T-cell (primary cell): ENCODE data around the gene SNPH. TPM values are rescaled to one million over a fixed set of nuclear protein-coding genes. Genes with fewer than 3 reads are reported as not detected.

Experiments used
- ATAC-seq, 4 experiments: fragments of 200-7000 bp in 3 of 4; fragments of 150-1000 bp in 1 of 4; cut with Tn5 transposase; replicated peaks in 1 of 4; 1 replicate in 3 of 4; 2 replicates in 1 of 4; pipeline ENCODE4 v1.10.0; 2021; ENCODE audit warnings: moderate library complexity in 3 of 4, mild to moderate bottlenecking in 2 of 4, moderate number of reproducible peaks in 1 of 4
- CTCF ChIA-PET, 2 donors: fragments of 300-600 bp; sonication (Branson Sonifier 250); formaldehyde crosslinking; loops; one replicate each; lab custom pipeline; 2022; ENCODE audit warnings: antibody characterized with exemption in 2 of 2; lab: Charles Lee
- POLR2A ChIA-PET, 2 donors: fragments of 300-600 bp; sonication (Branson Sonifier 250); formaldehyde crosslinking; loops; one replicate each; lab custom pipeline; 2022; ENCODE audit warnings: antibody characterized with exemption in 2 of 2; lab: Charles Lee
- DNase-seq, 35 experiments: peaks; one replicate each; pipeline versions ENCODE4 v3.0.0 to v3.0.0-alpha.2; 2013 to 2023
- H3K27ac ChIP-seq: one replicate; pipeline ENCODE4 v1.5.1; 2013; ENCODE audit warnings: low read length
- H3K27me3 ChIP-seq, 2 experiments: replicated peaks in 1 of 2; 1 replicate in 1 of 2; 2 replicates in 1 of 2; pipeline versions ENCODE4 v1.6.1 to v1.7.0; 2013; ENCODE audit warnings: low read length in 1 of 2, mixed read lengths in 1 of 2; ENCODE audit not compliant: control insufficient read depth in 2 of 2, insufficient read depth in 2 of 2; ENCODE audit errors: extremely low read depth in 1 of 2
- H3K36me3 ChIP-seq, 2 donors: 1 replicate in 1 of 2; 2 replicates in 1 of 2; pipeline versions ENCODE4 v1.6.1 to v1.7.0; 2013; ENCODE audit warnings: low read length in 1 of 2; ENCODE audit not compliant: control insufficient read depth in 2 of 2, insufficient read depth in 1 of 2; ENCODE audit errors: extremely low read depth in 1 of 2
- H3K4me1 ChIP-seq, 2 experiments: 1 replicate in 1 of 2; 2 replicates in 1 of 2; pipeline versions ENCODE4 v1.6.1 to v1.7.0; 2013; ENCODE audit warnings: low read length in 2 of 2, mixed read lengths in 1 of 2; ENCODE audit not compliant: insufficient read depth in 2 of 2, control insufficient read depth in 1 of 2; ENCODE audit errors: extremely low read depth in 1 of 2
- H3K4me3 ChIP-seq, 2 donors: 1 replicate in 1 of 2; 2 replicates in 1 of 2; pipeline versions ENCODE4 v1.5.1 to v1.7.0; 2013; ENCODE audit warnings: mild to moderate bottlenecking in 2 of 2, low read length in 1 of 2, moderate library complexity in 1 of 2; ENCODE audit not compliant: control insufficient read depth in 1 of 2; ENCODE audit errors: extremely low read depth in 1 of 2
- H3K9me3 ChIP-seq: 2 replicates; pipeline ENCODE4 v1.7.0; 2013
- H3K27ac Mint-ChIP-seq, 2 donors: one replicate each; pipeline ENCODE4 v1.8.0; 2020 to 2021; ENCODE audit warnings: mild to moderate bottlenecking in 2 of 2, mixed read lengths in 2 of 2
- H3K27me3 Mint-ChIP-seq, 2 donors: one replicate each; pipeline ENCODE4 v1.8.0; 2021 to 2022; ENCODE audit warnings: mixed read lengths in 2 of 2
- H3K36me3 Mint-ChIP-seq: one replicate; pipeline ENCODE4 v1.8.0; 2021; ENCODE audit warnings: mixed read lengths
- H3K4me1 Mint-ChIP-seq, 3 donors: one replicate each; pipeline ENCODE4 v1.8.0; 2020 to 2022; ENCODE audit warnings: mixed read lengths in 3 of 3, mild to moderate bottlenecking in 1 of 3
- H3K4me3 Mint-ChIP-seq, 3 donors: one replicate each; pipeline ENCODE4 v1.8.0; 2020 to 2022; ENCODE audit warnings: mild to moderate bottlenecking in 3 of 3, mixed read lengths in 3 of 3, moderate library complexity in 3 of 3
- H3K9me3 Mint-ChIP-seq, 3 donors: one replicate each; pipeline ENCODE4 v1.8.0; 2020 to 2022; ENCODE audit warnings: mixed read lengths in 3 of 3
- WGBS: methylation state at CpG from one replicate; pipeline ENCODE4 v1.1.5; 2013; ENCODE audit warnings: missing lambda C conversion rate; ENCODE audit not compliant: insufficient coverage; 5-methylcytosine and 5-hydroxymethylcytosine counted together
- total RNA-seq, 35 experiments: library from RNA in 6 of 35; stranded (reverse) in 6 of 35; fragments of 120-200 nt in 1 of 35; gene quantifications; one replicate each; pipeline versions ENCODE4 v1.2.1 to v1.2.4 and lab custom pipeline; 2013 to 2026

Gene SNPH
- total RNA-seq, 5 donors from 2014 or later (not counting 1 experiment from before 2014, with no cell fraction given), result 12.9 to 29.8 (median 23.4) TPM

- no peak overlapping the region for H3K27ac ChIP-seq
- CTCF ChIA-PET, result no interaction called here
- DNase-seq, result no peak
These were observed 70.0 kb downstream of the SNPH start for GRCh38 chr20:1335961-1336698.

GRCh38 chr20:1336699-1337367, 70.7 kb downstream of the SNPH start:
- peak overlapping the region; percentile 37 to 82 for H3K27ac Mint-ChIP-seq
- peak overlapping the region in 2 of 3 donors; percentile 37 to 60 for H3K4me3 Mint-ChIP-seq
- peaks cover 4% of the 10 kb centered on the region for H3K36me3 Mint-ChIP-seq
- peaks cover 0 to 14% of the 10 kb centered on the region in 2 experiments for H3K4me1 ChIP-seq
- ChIA-PET CTCF (no interaction called here), POLR2A (no interaction called here)
- ATAC-seq (peak; percentile 50 to 83 (median 74)), DNase-seq (peak in 11 of 35 experiments; percentile 9 to 33 (median 21))
- no peak overlapping the region for H3K27ac ChIP-seq
- no peaks in the 10 kb centered on the region for H3K27me3 ChIP-seq
- no peak overlapping the region for H3K4me3 ChIP-seq
- no peaks in the 10 kb centered on the region for H3K27me3 Mint-ChIP-seq
- H3K9me3 ChIP-seq, result no peaks in the 10 kb centered on the region
- no peaks in the 10 kb centered on the region for H3K9me3 Mint-ChIP-seq
- H3K4me1 Mint-ChIP-seq, result peaks cover 25 to 33% (median 26%) of the 10 kb centered on the region in 3 donors
- peaks cover 6 to 13% of the 10 kb centered on the region in 2 donors for H3K36me3 ChIP-seq
- WGBS, result 73% methylated on average over 12 of the region's 14 CpGs

More at GRCh38 chr20:1335961-1336698, 70.0 kb downstream of the SNPH start:
- H3K9me3 Mint-ChIP-seq, result no peaks in the 10 kb centered on the region
- 95% methylated on average over 2 of the region's 6 CpGs for WGBS
- no peak for ATAC-seq
- H3K4me1 Mint-ChIP-seq, result peaks cover 29 to 40% (median 30%) of the 10 kb centered on the region in 3 donors
- peak overlapping the region; percentile 37 to 82 for H3K27ac Mint-ChIP-seq
- Histone ChIP-seq H3K4me1 (peaks cover 0 to 14% of the 10 kb centered on the region in 2 experiments), H3K4me3 (no peak overlapping the region), H3K27me3 (no peaks in the 10 kb centered on the region), H3K36me3 (peaks cover 6 to 13% of the 10 kb centered on the region in 2 donors), H3K9me3 (no peaks in the 10 kb centered on the region)
- peak overlapping the region in 1 of 3 donors; percentile 60 for H3K4me3 Mint-ChIP-seq
- no peaks in the 10 kb centered on the region for H3K27me3 Mint-ChIP-seq
- H3K36me3 Mint-ChIP-seq, result peaks cover 8% of the 10 kb centered on the region
- POLR2A ChIA-PET, result interaction anchor here in 1 of 2 donors (0.6 kb wide), 1 partner anchor 57 kb away, joined by 3 read pairs; no protein-coding TSS in a partner anchor

- ChIA-PET CTCF (interaction anchor here in 1 of 2 donors (0.6 kb wide), 1 partner anchor 49 kb away, joined by 6 read pairs; no protein-coding TSS in a partner anchor), POLR2A (no interaction called here)
- no peak overlapping the region for H3K4me3 ChIP-seq
- H3K27ac ChIP-seq, result no peak overlapping the region
- Mint-ChIP-seq H3K27ac (no peak overlapping the region), H3K36me3 (no peaks in the 10 kb centered on the region), H3K9me3 (no peaks in the 10 kb centered on the region), H3K27me3 (no peaks in the 10 kb centered on the region), H3K4me3 (no peak overlapping the region), H3K4me1 (peaks cover 24 to 28% (median 26%) of the 10 kb centered on the region in 3 donors)
- no peak for ATAC-seq
- DNase-seq, result no peak
- H3K9me3 ChIP-seq, result no peaks in the 10 kb centered on the region
- no CpG with 5 or more reads among the region's 5 CpGs for WGBS
- peaks cover 6 to 13% of the 10 kb centered on the region in 2 donors for H3K36me3 ChIP-seq
- peaks cover 0 to 14% of the 10 kb centered on the region in 2 experiments for H3K4me1 ChIP-seq
- no peaks in the 10 kb centered on the region for H3K27me3 ChIP-seq
These were observed 71.3 kb downstream of the SNPH start for GRCh38 chr20:1337441-1337840.

GRCh38 chr20:1338096-1338495, 72.0 kb downstream of the SNPH start:
- POLR2A ChIA-PET, result no interaction called here
- CTCF ChIA-PET, result no interaction called here
- H3K27ac Mint-ChIP-seq, result no peak overlapping the region

GRCh38 chr20:1338801-1339200, 72.7 kb downstream of the SNPH start:
- Mint-ChIP-seq H3K4me1 (peaks cover 19 to 26% (median 22%) of the 10 kb centered on the region in 3 donors), H3K9me3 (no peaks in the 10 kb centered on the region), H3K27me3 (no peaks in the 10 kb centered on the region), H3K27ac (no peak overlapping the region), H3K4me3 (no peak overlapping the region), H3K36me3 (no peaks in the 10 kb centered on the region)
- Histone ChIP-seq H3K27ac (no peak overlapping the region), H3K9me3 (no peaks in the 10 kb centered on the region), H3K4me3 (no peak overlapping the region), H3K27me3 (no peaks in the 10 kb centered on the region), H3K4me1 (peaks cover 0 to 14% of the 10 kb centered on the region in 2 experiments), H3K36me3 (peaks cover under 1 to 3% of the 10 kb centered on the region in 2 donors)
- ChIA-PET POLR2A (no interaction called here), CTCF (no interaction called here)
- DNase-seq (no peak), ATAC-seq (no peak)
- WGBS, result 92% methylated on average over 2 of the region's 4 CpGs

More at GRCh38 chr20:1338096-1338495, 72.0 kb downstream of the SNPH start:
- peaks cover 19 to 28% (median 26%) of the 10 kb centered on the region in 3 donors for H3K4me1 Mint-ChIP-seq
- no peaks in the 10 kb centered on the region for H3K9me3 Mint-ChIP-seq
- H3K36me3 Mint-ChIP-seq, result no peaks in the 10 kb centered on the region
- no peaks in the 10 kb centered on the region for H3K27me3 Mint-ChIP-seq
- Histone ChIP-seq H3K4me1 (peaks cover 0 to 14% of the 10 kb centered on the region in 2 experiments), H3K36me3 (peaks cover 6 to 7% of the 10 kb centered on the region in 2 donors), H3K9me3 (no peaks in the 10 kb centered on the region), H3K27ac (no peak overlapping the region), H3K27me3 (no peaks in the 10 kb centered on the region), H3K4me3 (no peak overlapping the region)
- DNase-seq (no peak), ATAC-seq (no peak)
- no peak overlapping the region for H3K4me3 Mint-ChIP-seq
- WGBS, result 100% methylated on average over 5 of the region's 5 CpGs

- Mint-ChIP-seq H3K27ac (no peak overlapping the region), H3K4me1 (peaks cover 25 to 31% (median 27%) of the 10 kb centered on the region in 3 donors), H3K9me3 (peaks cover 0 to 2% (median 0%) of the 10 kb centered on the region in 3 donors), H3K27me3 (no peaks in the 10 kb centered on the region), H3K36me3 (no peaks in the 10 kb centered on the region), H3K4me3 (no peak overlapping the region)
- Histone ChIP-seq H3K36me3 (peaks cover 0 to 2% of the 10 kb centered on the region in 2 donors), H3K4me3 (no peak overlapping the region), H3K4me1 (peaks cover 8 to 9% of the 10 kb centered on the region in 2 experiments), H3K9me3 (no peaks in the 10 kb centered on the region), H3K27me3 (no peaks in the 10 kb centered on the region), H3K27ac (no peak overlapping the region)
- ChIA-PET CTCF (no interaction called here), POLR2A (interaction anchor here in 1 of 2 donors (0.5 kb wide), 1 partner anchor 1323 kb away, joined by 4 read pairs; no protein-coding TSS in a partner anchor)
- DNase-seq (no peak), ATAC-seq (no peak)
- 98% methylated on average over 4 of the region's 5 CpGs for WGBS
These were observed 75.6 kb downstream of the SNPH start for GRCh38 chr20:1341561-1342265.
